Activated CD8-positive, alpha-beta memory T cell treated with anti-CD3 and anti-CD28 coated beads, Interleukin-2, amount 50 U/mL, for 48 hours (primary cell): ENCODE measurements around the gene BDH1.
"Not testable (repeated sequence)": the region's sequence is repeated elsewhere in the genome, so short reads cannot be mapped to it uniquely, and the experiment has no call there.

ENCODE experiments used
- DNase-seq: peaks from one replicate; pipeline ENCODE4 v3.0.0-alpha.2; 2020

BDH1 gene

DNA sequence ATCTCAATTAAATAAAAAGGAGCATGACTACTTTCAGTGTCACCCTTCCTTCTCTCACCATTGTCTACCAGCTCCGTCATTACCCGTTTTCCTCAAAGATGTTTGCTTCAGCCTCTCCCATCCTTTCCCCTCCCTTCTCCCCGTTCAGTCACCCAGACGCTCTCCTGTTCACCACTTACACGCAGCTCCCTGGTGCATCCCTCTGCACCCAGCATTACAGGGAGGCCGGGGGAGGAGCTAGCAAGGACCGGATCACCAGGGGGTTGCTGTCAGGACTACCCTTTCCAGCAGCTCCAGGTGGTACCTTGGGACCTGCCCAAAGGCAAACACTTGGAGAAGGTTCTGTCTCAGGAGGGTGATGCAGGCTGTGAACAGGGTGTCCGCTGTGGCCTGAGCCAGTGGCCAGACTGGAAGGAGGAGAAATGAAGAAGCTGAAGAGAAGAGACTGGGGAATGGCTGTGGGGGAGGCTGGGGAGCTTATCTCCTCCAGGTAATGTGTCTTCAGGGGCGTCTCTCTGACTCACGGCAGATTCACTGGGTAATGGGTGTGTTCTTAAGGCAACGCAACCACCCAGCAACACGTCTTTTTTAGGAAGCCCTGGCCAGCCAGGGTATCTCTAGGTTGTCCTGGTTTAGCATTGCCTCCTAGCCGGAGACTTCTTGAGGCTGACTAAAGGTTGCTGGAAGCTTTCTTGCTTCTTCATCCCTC is 21.8 kb upstream of the BDH1 start:
- DNase-seq = no peak

- no peak for DNase-seq
These were observed 21.1 kb upstream of the BDH1 start for GRCh38 chr3:197576838-197577237.

- DNase-seq = no peak
These were observed 19.6 kb upstream of the BDH1 start for GRCh38 chr3:197575362-197575761.

DNA sequence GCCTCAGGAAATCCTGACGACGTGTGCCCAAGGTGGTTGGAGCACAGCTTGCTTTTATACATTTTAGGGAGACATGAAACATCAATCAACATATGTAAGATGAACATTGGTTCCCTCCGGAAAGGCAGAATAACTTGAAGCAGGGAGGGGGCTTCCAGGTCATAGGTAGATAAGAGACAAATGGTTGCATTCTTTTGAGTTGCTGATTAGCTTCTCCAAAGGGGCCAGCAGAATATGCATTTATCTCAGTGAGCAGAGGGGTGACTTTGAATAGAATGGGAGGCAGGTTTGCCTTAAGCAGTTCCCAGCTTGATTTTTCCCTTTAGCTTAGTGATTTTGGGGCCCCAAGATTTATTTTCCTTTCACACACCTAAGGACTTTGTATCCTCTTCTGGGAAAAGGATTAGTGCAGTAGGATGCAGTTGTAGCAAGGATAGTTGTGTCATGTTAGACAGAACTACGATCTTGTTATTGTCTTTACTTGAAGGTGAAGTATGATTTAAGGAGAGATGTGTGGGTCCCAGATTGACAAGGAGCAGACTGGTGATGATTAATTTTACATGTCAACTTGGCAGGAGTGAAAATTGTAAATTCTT is 18.7 kb upstream of the BDH1 start:
- not testable (repeated sequence) for DNase-seq

DNA sequence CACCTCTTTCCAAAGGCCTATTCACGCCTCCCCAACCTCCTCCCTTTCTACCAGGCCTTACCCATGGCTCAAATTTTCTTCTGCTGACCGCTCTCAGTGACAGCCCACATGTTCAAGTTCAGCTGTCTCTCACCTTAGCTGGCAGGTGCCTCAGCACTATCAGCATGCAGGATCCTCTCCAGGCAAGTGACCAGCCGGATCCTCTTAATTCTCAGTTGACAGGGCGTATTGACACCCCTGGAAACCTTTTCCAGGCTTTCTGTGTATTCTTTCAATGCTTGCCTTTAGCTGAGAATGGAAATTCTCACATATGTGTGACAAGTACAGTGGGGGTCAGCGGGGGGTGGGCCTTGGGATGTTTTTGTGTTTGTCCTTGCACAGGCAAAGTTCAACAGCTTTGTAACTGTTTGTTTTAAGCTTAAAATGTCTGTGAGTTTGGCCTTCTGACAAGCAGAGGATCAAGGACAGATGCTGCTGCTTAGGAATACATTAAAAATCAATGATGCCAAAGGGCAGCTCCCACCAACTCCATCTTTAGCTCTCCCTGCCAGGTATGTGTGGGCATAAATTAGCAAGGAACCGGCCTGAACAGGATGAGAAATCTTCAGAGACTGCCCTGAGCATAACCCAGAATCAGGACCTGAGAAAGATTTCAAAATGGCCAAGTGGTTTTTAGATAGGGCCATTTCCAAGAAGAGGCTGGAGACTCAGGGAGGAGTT is 17.4 kb upstream of the BDH1 start:
- no peak for DNase-seq

GRCh38 chr3:197571880-197572172 is 16.1 kb upstream of the BDH1 start:
- DNase-seq = not testable (repeated sequence)

DNA sequence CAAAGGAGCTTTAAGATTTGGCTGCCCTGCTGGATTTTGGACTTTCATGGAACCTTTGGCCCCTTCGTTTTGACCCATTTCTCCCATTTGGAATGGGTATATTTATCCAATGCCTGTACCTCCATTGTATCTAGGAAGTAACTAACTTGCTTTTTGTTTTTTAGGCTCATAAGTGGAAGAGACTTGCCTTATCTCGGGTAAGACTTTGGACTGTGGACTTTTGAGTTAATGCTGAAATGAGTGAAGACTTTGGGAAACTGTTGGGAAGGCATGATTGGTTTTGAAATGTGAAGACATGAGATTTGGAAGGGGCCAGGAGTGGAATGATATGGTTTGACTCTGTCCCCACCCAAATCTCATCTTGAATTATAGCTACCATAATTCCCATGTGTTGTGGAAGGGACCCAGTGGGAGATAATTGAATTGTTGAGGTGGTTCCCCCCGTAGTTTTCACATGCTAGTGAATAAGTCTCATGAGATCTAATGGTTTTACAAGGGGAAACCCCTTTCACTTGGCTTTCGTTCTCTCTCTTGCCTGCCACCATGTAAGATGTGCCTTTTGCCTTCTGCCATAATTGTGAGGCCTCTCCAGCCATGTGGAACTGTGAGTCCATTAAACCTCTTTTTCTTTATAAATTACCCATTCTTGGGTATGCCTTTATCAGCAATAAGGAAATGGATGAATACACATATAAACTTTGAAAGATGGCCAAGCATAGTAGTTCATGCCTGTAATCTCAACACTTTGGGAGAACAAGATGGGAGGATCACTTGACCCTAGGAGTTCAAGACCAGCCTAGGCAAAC is 15.5 kb upstream of the BDH1 start:
- not testable (repeated sequence) for DNase-seq

- not testable (repeated sequence) for DNase-seq
These were observed 13.7 kb upstream of the BDH1 start for GRCh38 chr3:197569433-197569832.

DNA sequence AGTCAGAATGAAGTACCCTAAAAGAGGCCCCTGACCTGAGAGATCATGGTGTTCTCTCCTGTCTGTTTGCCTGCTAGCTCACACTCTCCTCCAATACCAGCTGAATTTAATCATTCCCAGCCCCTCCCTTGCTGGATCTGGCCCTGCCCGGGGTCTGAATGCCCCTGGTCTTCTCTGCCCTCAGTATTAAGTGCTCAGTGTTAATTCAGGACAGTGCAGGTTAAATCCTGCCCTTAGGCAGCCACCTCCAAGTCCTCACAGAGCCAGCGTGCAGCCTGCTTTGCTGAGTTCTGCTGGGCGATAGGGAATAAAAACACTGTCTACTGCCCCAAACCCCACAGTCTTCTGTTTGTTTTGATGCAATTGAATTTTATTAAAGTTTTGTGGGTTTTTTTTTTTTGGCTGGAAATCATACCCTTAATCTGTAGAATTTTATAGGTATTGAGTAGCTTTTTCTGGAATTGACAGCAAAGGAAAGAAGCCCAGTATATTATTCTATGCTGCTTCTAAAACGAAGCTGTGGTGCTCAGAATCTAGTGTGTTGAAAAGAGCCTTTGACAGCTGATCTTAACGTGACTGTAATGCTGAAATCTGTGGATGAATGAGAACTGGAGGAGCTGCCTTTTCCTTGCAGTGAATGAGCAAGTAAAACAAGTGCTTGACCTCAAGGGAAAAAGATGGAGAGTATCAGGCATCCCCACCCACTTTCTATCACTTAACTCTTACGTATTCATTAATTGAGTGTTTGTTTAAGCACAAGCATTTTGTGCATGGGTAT is 12.3 kb upstream of the BDH1 start:
- no peak for DNase-seq

GRCh38 chr3:197566155-197566554 is 10.4 kb upstream of the BDH1 start:
- DNase-seq = not testable (repeated sequence)

DNA sequence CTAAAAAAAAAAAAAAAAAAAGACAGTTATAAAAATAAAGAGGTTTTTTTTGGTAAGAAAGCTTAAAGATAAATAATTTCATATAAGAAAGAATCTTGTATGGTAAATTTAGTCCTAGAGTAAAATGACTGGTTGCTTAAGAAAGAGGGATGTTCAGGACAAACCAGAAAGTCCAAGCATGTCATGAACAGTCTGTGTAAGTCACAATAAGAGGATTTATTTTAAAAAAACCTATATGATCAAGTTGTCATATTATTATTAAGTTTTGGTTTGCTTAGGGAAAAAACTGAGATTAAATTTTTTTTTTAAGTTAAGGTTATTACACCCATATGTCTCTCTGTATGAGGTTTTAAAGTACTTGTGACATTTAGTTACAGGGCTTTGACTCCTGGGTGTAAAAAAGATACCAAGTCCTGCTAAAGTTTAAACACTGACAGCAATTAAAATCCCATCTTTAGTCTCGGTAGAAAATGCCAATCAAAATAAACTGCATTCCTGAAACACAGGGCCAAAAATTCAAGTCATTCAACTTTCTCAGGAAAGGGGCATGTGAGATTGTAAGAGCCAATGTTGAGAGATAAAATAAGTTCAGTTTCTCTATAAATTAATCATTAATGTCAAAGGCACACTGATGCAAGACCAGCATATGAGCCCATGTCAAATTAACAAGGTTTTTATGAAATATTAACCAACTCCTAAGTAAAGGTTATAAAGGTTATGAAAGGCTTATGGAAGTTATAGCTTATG is 8.5 kb upstream of the BDH1 start:
- DNase-seq = no peak

GRCh38 chr3:197562398-197563251 is 6.9 kb upstream of the BDH1 start:
- DNase-seq = no peak

DNA sequence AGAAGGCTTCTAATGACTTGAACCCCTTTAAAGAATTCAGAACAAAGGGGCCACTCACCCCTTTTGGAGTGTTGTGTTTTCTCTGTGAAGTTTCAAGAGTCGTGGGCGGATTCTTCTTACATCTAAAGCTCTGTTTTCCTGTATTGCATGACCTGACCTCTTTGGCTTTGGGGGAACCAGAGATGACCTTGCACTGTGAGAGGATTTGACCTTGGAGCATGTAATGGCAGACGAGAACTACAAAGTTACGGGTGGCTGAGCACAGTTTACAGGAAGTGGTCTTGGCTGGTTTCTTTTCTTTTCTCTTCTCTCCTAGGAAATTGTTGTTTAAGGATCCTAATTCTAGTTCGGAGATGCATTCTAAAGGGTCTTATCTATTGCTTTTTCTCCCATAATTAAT is 6.2 kb upstream of the BDH1 start:
- DNase-seq = no peak

- DNase-seq = no peak
These were observed 3.9 kb upstream of the BDH1 start for GRCh38 chr3:197559651-197560050.

DNA sequence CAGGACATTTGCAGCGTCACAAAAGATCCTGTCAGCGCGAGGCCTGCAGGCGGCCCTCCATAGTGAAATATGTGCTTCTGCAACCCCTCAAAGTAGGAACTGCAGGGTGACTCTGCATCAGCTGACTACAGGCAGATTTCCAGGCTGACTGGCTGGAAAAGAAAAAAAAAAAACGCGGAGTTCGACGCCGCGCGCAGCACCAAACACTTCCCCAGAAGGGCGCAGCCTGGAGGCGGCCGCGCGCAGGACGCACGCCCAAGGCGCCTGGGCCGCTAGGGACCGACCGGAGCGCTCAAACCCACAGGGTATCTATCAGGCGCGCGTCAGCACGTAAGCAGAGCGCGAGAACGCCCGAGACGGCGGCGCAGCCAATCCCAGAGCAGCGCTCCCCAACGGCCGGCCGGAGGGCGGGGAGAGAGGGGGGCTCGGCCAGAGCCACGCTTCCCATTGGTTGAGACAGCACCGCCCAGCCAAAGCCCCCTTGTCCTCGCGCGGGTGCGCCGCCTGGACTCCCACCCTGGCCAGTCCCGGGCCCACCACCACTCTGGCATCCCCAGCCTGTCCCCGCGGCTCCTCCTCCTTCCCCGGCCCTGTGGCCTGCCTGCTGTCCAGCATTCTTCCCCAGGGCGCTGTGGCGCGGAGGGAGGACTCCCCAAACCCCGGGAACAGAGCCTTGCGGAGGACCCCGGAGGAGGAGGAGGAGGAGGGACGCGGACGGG is 1.0 kb downstream of the BDH1 start:
- DNase-seq = peak; percentile 95

DNA sequence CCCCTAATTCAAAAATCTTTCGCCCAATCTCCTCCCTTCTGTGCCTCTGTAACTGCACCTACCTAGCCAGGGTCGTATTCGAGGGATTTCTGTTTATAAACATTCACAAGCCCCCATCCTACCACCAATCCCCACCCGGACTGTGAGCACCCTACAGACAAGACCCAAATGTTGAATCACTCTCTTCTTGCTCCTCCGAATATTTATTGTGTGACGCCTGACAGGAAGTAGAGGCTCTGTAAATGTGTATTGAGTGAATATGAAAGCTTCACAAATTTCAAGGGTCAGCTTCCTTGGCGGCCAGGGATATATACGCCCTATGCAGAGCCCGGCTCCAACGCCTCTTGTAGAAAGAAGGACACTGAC is 1.6 kb downstream of the BDH1 start:
- DNase-seq = no peak

DNA sequence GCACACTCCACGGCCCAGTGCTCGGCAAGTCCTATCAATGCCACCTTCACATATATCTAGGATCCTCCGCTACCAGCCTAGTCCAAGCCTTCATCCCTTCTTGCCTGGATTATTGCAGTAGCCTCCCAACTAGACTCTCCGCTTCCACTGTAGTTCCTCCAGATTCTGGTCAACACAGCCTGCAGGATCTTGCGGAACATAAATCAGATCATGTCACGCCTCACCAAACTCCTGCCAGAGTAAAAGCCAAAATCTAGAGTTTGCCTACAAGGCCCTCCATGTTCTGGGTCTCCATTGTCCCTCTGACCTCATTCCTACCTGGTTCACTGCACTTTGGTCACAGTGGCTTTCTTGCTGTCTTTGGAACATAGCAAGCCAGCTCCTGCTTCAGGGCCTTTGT is 3.6 kb downstream of the BDH1 start:
- no peak for DNase-seq

GRCh38 chr3:197550489-197550888 is 5.3 kb downstream of the BDH1 start:
- DNase-seq = no peak

DNA sequence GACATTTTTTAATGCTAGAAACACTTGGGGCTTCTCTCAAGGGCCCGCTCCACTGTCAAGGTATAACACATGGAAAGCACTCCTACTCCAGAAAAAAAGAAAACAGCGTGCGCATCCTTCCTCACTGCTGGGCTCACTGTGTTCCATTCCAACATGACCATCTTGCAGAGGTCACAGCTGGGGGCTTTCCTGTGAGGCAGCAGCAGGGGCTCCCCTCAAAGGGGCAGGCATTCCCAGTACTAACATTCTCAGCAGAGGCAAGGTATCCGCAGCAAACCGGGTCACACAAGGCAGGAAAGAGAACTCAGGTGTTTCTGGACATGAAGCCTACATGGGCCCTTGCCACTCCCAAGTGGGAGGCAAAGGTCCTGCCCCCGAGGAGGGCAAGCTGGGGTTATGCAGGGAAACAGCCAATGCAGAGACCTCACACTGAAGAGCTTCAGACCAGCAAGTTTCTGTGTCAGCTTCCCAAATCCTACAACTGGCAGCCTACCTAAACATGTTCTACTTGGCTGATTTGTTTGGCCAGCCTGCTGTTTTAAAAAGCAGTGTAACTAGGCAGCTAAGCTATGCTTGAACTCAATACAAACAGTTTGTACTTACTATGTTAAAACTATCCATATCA is 6.4 kb downstream of the BDH1 start:
- DNase-seq = no peak
